Astrocyte of the cerebellum (primary cell): ENCODE data around the gene MPLKIP.

ENCODE experiments used
- DNase-seq: peaks from one replicate; pipeline ENCODE4 v3.0.0-alpha.2; 2011; ENCODE audit warnings: low read depth
- H3K4me3 ChIP-seq: 2 replicates; pipeline ENCODE4 v1.5.1; 2011; ENCODE audit warnings: mild to moderate bottlenecking, low read depth, low read length, moderate library complexity
- CTCF ChIP-seq: IDR thresholded peaks from 2 replicates; pipeline ENCODE4 v1.5.1; 2012; ENCODE audit warnings: low read length, low read depth, moderate library complexity, mild to moderate bottlenecking; ENCODE audit errors: missing control alignments
- in situ Hi-C: cut with HindIII; loops from 2 replicates; pipeline ENCODE4 v1.10.0; 2017; ENCODE audit warnings: low sequenced_read_pairs

Gene MPLKIP

GRCh38 chr7:40115936-40116335, 18.5 kb downstream of the MPLKIP start:
- no peak for TF ChIP-seq CTCF
- in situ Hi-C loops = no loop called here
- DNase-seq = no peak
- H3K4me3 ChIP-seq = no peak overlapping the region

- no peak for TF ChIP-seq CTCF
- in situ Hi-C loops = no loop called here
- no peak for DNase-seq
- H3K4me3 ChIP-seq = no peak overlapping the region
Measured at GRCh38 chr7:40105879-40106473, 28.4 kb downstream of the MPLKIP start.

- no peak overlapping the region for H3K4me3 ChIP-seq
- in situ Hi-C loops = no loop called here
- DNase-seq = no peak
- TF ChIP-seq CTCF = no peak
Measured at GRCh38 chr7:40102897-40103296, 31.5 kb downstream of the MPLKIP start.

- no peak overlapping the region for H3K4me3 ChIP-seq
- in situ Hi-C loops = no loop called here
- DNase-seq = no peak
- TF ChIP-seq CTCF = no peak
Measured at GRCh38 chr7:40101201-40101600, 33.2 kb downstream of the MPLKIP start.

GRCh38 chr7:40099837-40100236, 34.6 kb downstream of the MPLKIP start:
- in situ Hi-C loops = no loop called here

GRCh38 chr7:40098810-40099209, 35.6 kb downstream of the MPLKIP start:
- in situ Hi-C loops = no loop called here
- no peak for DNase-seq
- TF ChIP-seq CTCF = no peak
- H3K4me3 ChIP-seq = no peak overlapping the region

More at GRCh38 chr7:40099837-40100236, 34.6 kb downstream of the MPLKIP start:
- no peak for DNase-seq
- no peak for TF ChIP-seq CTCF
- no peak overlapping the region for H3K4me3 ChIP-seq
